ENCODE results near the gene CHRNE.

DNA sequence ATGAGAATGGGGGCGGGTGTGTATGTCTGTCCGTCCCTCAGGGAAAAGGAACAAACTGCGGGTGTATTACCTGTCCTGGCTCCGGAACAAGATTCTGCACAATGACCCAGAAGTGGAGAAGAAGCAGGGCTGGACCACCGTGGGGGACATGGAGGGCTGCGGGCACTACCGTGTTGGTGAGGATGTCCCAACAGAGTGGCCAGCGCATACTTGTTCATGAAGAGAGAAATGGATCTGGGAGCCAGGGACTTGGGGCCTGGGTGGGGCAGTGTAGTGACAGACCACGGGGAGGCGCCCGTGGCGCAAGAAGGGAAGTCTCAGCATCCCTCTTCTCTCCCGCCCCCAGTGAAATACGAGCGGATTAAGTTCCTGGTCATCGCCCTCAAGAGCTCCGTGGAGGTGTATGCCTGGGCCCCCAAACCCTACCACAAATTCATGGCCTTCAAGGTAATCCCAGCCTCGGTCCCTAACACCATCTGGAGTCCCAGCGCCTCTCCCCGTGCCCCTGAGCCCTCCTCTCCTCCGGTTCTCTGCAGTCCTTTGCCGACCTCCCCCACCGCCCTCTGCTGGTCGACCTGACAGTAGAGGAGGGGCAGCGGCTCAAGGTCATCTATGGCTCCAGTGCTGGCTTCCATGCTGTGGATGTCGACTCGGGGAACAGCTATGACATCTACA lies 7.1 kb downstream of the CHRNE start:
- TF ChIP-seq GATA3 (IDR thresholded peaks at IDR 0.05; ENCODE audit: low read depth, low read length): no peak
- TF ChIP-seq GATA2 (IDR thresholded peaks at IDR 0.05; ENCODE audit: low read depth, low read length): no peak
